NCI-H460 (cell line): ENCODE data around the gene ZC3H18. TPM values are rescaled to one million over a fixed set of nuclear protein-coding genes. Genes with fewer than 3 reads are reported as not detected.

ENCODE experiments used
- DNase-seq: peaks from one replicate; pipeline ENCODE4 v3.0.0-alpha.2; 2016; ENCODE audit warnings: low read depth; ENCODE audit errors: extremely low read depth
- total RNA-seq: library from RNA; depleted of rRNA; stranded (reverse); fragments of >200 nt; shearing (Covaris generic); gene quantifications from 2 replicates; pipeline ENCODE4 v1.2.3, GENCODE V29; 2014

ZC3H18 gene
- total RNA-seq, 1 experiment from 2014 or later, result 12.8 TPM

- DNase-seq, result no peak
Observed at GRCh38 chr16:88619859-88620815, 49.9 kb downstream of the ZC3H18 start.

- DNase-seq, result no peak
Observed at GRCh38 chr16:88622125-88622524, 51.9 kb downstream of the ZC3H18 start.

GRCh38 chr16:88622866-88623265 is 52.7 kb downstream of the ZC3H18 start:
- DNase-seq, result no peak

GRCh38 chr16:88623858-88624257 is 53.7 kb downstream of the ZC3H18 start:
- DNase-seq, result no peak

- DNase-seq, result no peak
Observed at GRCh38 chr16:88624481-88624880, 54.3 kb downstream of the ZC3H18 start.

- DNase-seq, result no peak
Observed at GRCh38 chr16:88624977-88625576, 54.9 kb downstream of the ZC3H18 start.

GRCh38 chr16:88626646-88627045 is 56.4 kb downstream of the ZC3H18 start:
- DNase-seq, result no peak

- no peak for DNase-seq
Observed at GRCh38 chr16:88627531-88628411, 57.6 kb downstream of the ZC3H18 start.

GRCh38 chr16:88628512-88628974 is 58.3 kb downstream of the ZC3H18 start:
- DNase-seq, result no peak

GRCh38 chr16:88629835-88630234 is 59.6 kb downstream of the ZC3H18 start:
- DNase-seq, result no peak

GRCh38 chr16:88630433-88630832 is 60.2 kb downstream of the ZC3H18 start:
- no peak for DNase-seq

GRCh38 chr16:88630941-88631340 is 60.7 kb downstream of the ZC3H18 start:
- DNase-seq, result no peak

- DNase-seq, result no peak
Observed at GRCh38 chr16:88631384-88631783, 61.2 kb downstream of the ZC3H18 start.

- DNase-seq, result no peak
Observed at GRCh38 chr16:88631920-88632586, 61.9 kb downstream of the ZC3H18 start.

- no peak for DNase-seq
Observed at GRCh38 chr16:88632587-88632930, 62.4 kb downstream of the ZC3H18 start.

GRCh38 chr16:88633684-88634140 is 63.5 kb downstream of the ZC3H18 start:
- no peak for DNase-seq

- DNase-seq, result no peak
Observed at GRCh38 chr16:88634141-88634993, 64.2 kb downstream of the ZC3H18 start.

- DNase-seq, result no peak
Observed at GRCh38 chr16:88634994-88635670, 64.9 kb downstream of the ZC3H18 start.
